H9 (cell line): ENCODE results near the gene PIK3R5. TPM values are rescaled to one million over a fixed set of nuclear protein-coding genes. Genes with fewer than 3 reads are reported as not detected.

ENCODE experiments used
- DNase-seq: peaks from one replicate; pipeline ENCODE4 v3.0.0-alpha.2; 2017
- H2AFZ ChIP-seq: one replicate; pipeline ENCODE4 v1.6.1; 2013; ENCODE audit warnings: mild to moderate bottlenecking, low read length, control low read depth, moderate library complexity
- H2AK5ac ChIP-seq: 2 replicates; pipeline ENCODE4 v1.6.1; 2013; ENCODE audit warnings: low read length, control low read depth, mixed read lengths; ENCODE audit not compliant: insufficient read length
- H2BK120ac ChIP-seq: one replicate; pipeline ENCODE4 v1.6.1; 2013; ENCODE audit warnings: low read depth, mild to moderate bottlenecking, low read length, control low read depth, inconsistent platforms; ENCODE audit not compliant: poor library complexity, severe bottlenecking
- H2BK12ac ChIP-seq: 2 replicates; pipeline ENCODE4 v1.6.1; 2013; ENCODE audit warnings: low read length, control low read depth, mixed read lengths, low read depth; ENCODE audit not compliant: insufficient read length
- H2BK15ac ChIP-seq: 2 replicates; pipeline ENCODE4 v1.6.1; 2013; ENCODE audit warnings: low read depth, low read length, control low read depth
- H2BK20ac ChIP-seq: one replicate; pipeline ENCODE4 v1.6.1; 2013; ENCODE audit warnings: low read depth, mild to moderate bottlenecking, low read length, control low read depth, inconsistent platforms; ENCODE audit not compliant: poor library complexity, severe bottlenecking
- H2BK5ac ChIP-seq: 2 replicates; pipeline ENCODE4 v1.6.1; 2013; ENCODE audit warnings: low read length, control low read depth, mixed read lengths; ENCODE audit not compliant: insufficient read length
- H3K14ac ChIP-seq: 2 replicates; pipeline ENCODE4 v1.6.1; 2013; ENCODE audit warnings: low read length, control low read depth; ENCODE audit not compliant: insufficient read depth
- H3K18ac ChIP-seq: 2 replicates; pipeline ENCODE4 v1.6.1; 2013; ENCODE audit warnings: low read depth, mild to moderate bottlenecking, mixed read lengths, low read length, control low read depth; ENCODE audit not compliant: insufficient read length
- H3K23ac ChIP-seq: 2 replicates; pipeline ENCODE4 v1.6.1; 2013; ENCODE audit warnings: low read length, control low read depth, mixed read lengths, low read depth; ENCODE audit not compliant: insufficient read length
- H3K23me2 ChIP-seq: 2 replicates; pipeline ENCODE4 v1.6.1; 2013; ENCODE audit warnings: low read depth, mild to moderate bottlenecking, mixed read lengths, low read length, control low read depth; ENCODE audit not compliant: insufficient read length, poor library complexity, severe bottlenecking
- H3K27ac ChIP-seq: 2 replicates; pipeline ENCODE4 v1.5.1; 2013; ENCODE audit warnings: low read length, control low read depth, mixed read lengths, low read depth; ENCODE audit not compliant: insufficient read length
- H3K27me3 ChIP-seq: 2 replicates; pipeline ENCODE4 v1.6.1; 2013; ENCODE audit warnings: low read length, control low read depth, inconsistent platforms; ENCODE audit not compliant: insufficient read depth
- H3K4ac ChIP-seq: 2 replicates; pipeline ENCODE4 v1.6.1; 2013; ENCODE audit warnings: low read depth, mild to moderate bottlenecking, control low read depth, inconsistent platforms, low read length, moderate library complexity
- H3K4me1 ChIP-seq: 2 replicates; pipeline ENCODE4 v1.6.1; 2013; ENCODE audit warnings: low read length, control low read depth, inconsistent platforms; ENCODE audit not compliant: insufficient read depth
- H3K4me2 ChIP-seq: 2 replicates; pipeline ENCODE4 v1.6.1; 2013; ENCODE audit warnings: low read length, control low read depth, mixed read lengths; ENCODE audit not compliant: insufficient read length, insufficient read depth
- H3K56ac ChIP-seq: 2 replicates; pipeline ENCODE4 v1.6.1; 2013; ENCODE audit warnings: low read depth, mild to moderate bottlenecking, mixed read lengths, low read length, control low read depth; ENCODE audit not compliant: insufficient read length
- H3K79me1 ChIP-seq: 2 replicates; pipeline ENCODE4 v1.6.1; 2013; ENCODE audit warnings: low read depth, mild to moderate bottlenecking, moderate library complexity, low read length, control low read depth, inconsistent platforms; ENCODE audit not compliant: insufficient read depth, poor library complexity, severe bottlenecking
- H3K79me2 ChIP-seq: 2 replicates; pipeline ENCODE4 v1.6.1; 2013; ENCODE audit warnings: low read length, control low read depth, inconsistent platforms; ENCODE audit not compliant: insufficient read depth
- H3K9ac ChIP-seq: 2 replicates; pipeline ENCODE4 v1.6.1; 2013; ENCODE audit warnings: low read length, control low read depth, mixed read lengths; ENCODE audit not compliant: insufficient read length; ENCODE audit errors: extremely low read depth
- H3K9me3 ChIP-seq: one replicate; pipeline ENCODE4 v1.6.1; 2013; ENCODE audit warnings: low read depth, low read length, inconsistent platforms; ENCODE audit not compliant: control insufficient read depth
- H3T11ph ChIP-seq: one replicate; pipeline ENCODE4 v1.6.1; 2013; ENCODE audit warnings: mild to moderate bottlenecking, low read length, control low read depth, inconsistent platforms
- H4K20me1 ChIP-seq: one replicate; pipeline ENCODE4 v1.6.1; 2013; ENCODE audit not compliant: control insufficient read depth, insufficient read length, insufficient read depth
- H4K5ac ChIP-seq: 2 replicates; pipeline ENCODE4 v1.6.1; 2013; ENCODE audit warnings: low read depth, mild to moderate bottlenecking, mixed read lengths, low read length, control low read depth; ENCODE audit not compliant: insufficient read length
- H4K8ac ChIP-seq: replicated peaks from 2 replicates; pipeline ENCODE4 v1.6.1; 2013; ENCODE audit warnings: low read length, control low read depth, mixed read lengths, low read depth; ENCODE audit not compliant: insufficient read length
- H4K91ac ChIP-seq: 2 replicates; pipeline ENCODE4 v1.6.1; 2013; ENCODE audit warnings: low read depth, mild to moderate bottlenecking, moderate library complexity, mixed read lengths, low read length, control low read depth; ENCODE audit not compliant: insufficient read length
- H3K27ac Mint-ChIP-seq, 3 experiments: 2 replicates in 2 of 3; 3 replicates in 1 of 3; pipeline ENCODE4 v1.8.0; 2020 to 2021; ENCODE audit warnings: mixed read lengths in 3 of 3, mild to moderate bottlenecking in 1 of 3, moderate library complexity in 1 of 3
- H3K27me3 Mint-ChIP-seq: 2 replicates; pipeline ENCODE4 v1.8.0; 2021; ENCODE audit warnings: low read depth, mild to moderate bottlenecking, moderate library complexity, mixed read lengths
- H3K36me3 Mint-ChIP-seq, 3 experiments: 2 replicates in 2 of 3; 3 replicates in 1 of 3; pipeline ENCODE4 v1.8.0; 2020 to 2021; ENCODE audit warnings: low read depth in 3 of 3, mixed read lengths in 3 of 3; ENCODE audit not compliant: insufficient read depth in 1 of 3
- H3K4me1 Mint-ChIP-seq, 2 experiments: 2 replicates each; pipeline ENCODE4 v1.8.0; 2020; ENCODE audit warnings: mixed read lengths in 2 of 2
- H3K4me3 Mint-ChIP-seq, 2 experiments: 2 replicates in 1 of 2; 3 replicates in 1 of 2; pipeline ENCODE4 v1.8.0; 2020 to 2021; ENCODE audit warnings: mild to moderate bottlenecking in 2 of 2, mixed read lengths in 2 of 2, moderate library complexity in 1 of 2
- H3K9me3 Mint-ChIP-seq, 2 experiments: 2 replicates in 1 of 2; 3 replicates in 1 of 2; pipeline ENCODE4 v1.8.0; 2020; ENCODE audit warnings: mild to moderate bottlenecking in 2 of 2, mixed read lengths in 2 of 2, moderate library complexity in 1 of 2
- CTCF ChIP-seq: fragments of 200-600 bp; sonication (generic); conservative IDR thresholded peaks from 3 replicates; pipeline ENCODE4 v1.8.0; 2021; ENCODE audit warnings: antibody characterized with exemption, mild to moderate bottlenecking
- WGBS: extraction: QIAGEN DNeasy Blood & Tissue Kit; methylation state at CpG from one replicate; pipeline ENCODE4 v1.1.7; 2013; ENCODE audit warnings: missing lambda C conversion rate, low lambda C conversion rate, mixed read lengths; ENCODE audit not compliant: insufficient read length; ENCODE audit errors: extremely low coverage; 5-methylcytosine and 5-hydroxymethylcytosine counted together
- total RNA-seq: library from RNA; stranded (reverse); gene quantifications from 2 replicates; pipeline ENCODE4 v1.2.1, GENCODE V29; 2021

The PIK3R5 gene
- total RNA-seq, 1 experiment from 2014 or later, result 1.4 TPM

- H3K27ac ChIP-seq, result no peak overlapping the region
- no peaks in the 10 kb centered on the region for H3K79me2 ChIP-seq
- WGBS, result no CpG with 5 or more reads among the region's 9 CpGs
- no peak overlapping the region for H4K8ac ChIP-seq
- no peak overlapping the region for H3K18ac ChIP-seq
- TF ChIP-seq CTCF, result no peak
- H4K20me1 ChIP-seq, result no peaks in the 10 kb centered on the region
- H3K4me1 ChIP-seq, result peaks cover 2% of the 10 kb centered on the region; the same call in 1 of the 2 replicates
- H3K56ac ChIP-seq, result no peak overlapping the region
- H3K4me2 ChIP-seq, result no peak overlapping the region
- DNase-seq, result no peak
- H3K27ac Mint-ChIP-seq, result no peak overlapping the region; a peak in 1 of 7 replicates
- no peak overlapping the region for H2BK20ac ChIP-seq
- no peak overlapping the region for H2AFZ ChIP-seq
- H3K23me2 ChIP-seq, result no peaks in the 10 kb centered on the region
- H2BK5ac ChIP-seq, result no peak overlapping the region
- no peak overlapping the region for H2AK5ac ChIP-seq
- no peak overlapping the region for H2BK120ac ChIP-seq
- no peak overlapping the region for H3K23ac ChIP-seq
- H3K4me1 Mint-ChIP-seq, result peaks cover 10 to 22% of the 10 kb centered on the region in 2 experiments
- no peak overlapping the region for H3K14ac ChIP-seq
- peaks cover 20% of the 10 kb centered on the region for H3K27me3 Mint-ChIP-seq
- H3K27me3 ChIP-seq, result no peaks in the 10 kb centered on the region
- no peak overlapping the region for H2BK12ac ChIP-seq
- H3K9me3 ChIP-seq, result no peaks in the 10 kb centered on the region
- no peaks in the 10 kb centered on the region for H3K79me1 ChIP-seq
- no peaks in the 10 kb centered on the region; a peak in 1 of 7 replicates for H3K36me3 Mint-ChIP-seq
- no peak overlapping the region for H2BK15ac ChIP-seq
- H3T11ph ChIP-seq, result no peak overlapping the region
- no peaks in the 10 kb centered on the region for H3K9me3 Mint-ChIP-seq
- no peak overlapping the region for H4K5ac ChIP-seq
- no peak overlapping the region for H3K4ac ChIP-seq
- no peak overlapping the region for H3K9ac ChIP-seq
- H3K4me3 Mint-ChIP-seq, result no peak overlapping the region
- H4K91ac ChIP-seq, result no peak overlapping the region
Measured at GRCh38 chr17:8959312-8959918, 6.1 kb downstream of the PIK3R5 start.
